ENCODE data around the gene TBC1D2B.
A peak's percentile ranks its signal among the peaks of the same experiment; 100 is the strongest.

Gene TBC1D2B

DNA sequence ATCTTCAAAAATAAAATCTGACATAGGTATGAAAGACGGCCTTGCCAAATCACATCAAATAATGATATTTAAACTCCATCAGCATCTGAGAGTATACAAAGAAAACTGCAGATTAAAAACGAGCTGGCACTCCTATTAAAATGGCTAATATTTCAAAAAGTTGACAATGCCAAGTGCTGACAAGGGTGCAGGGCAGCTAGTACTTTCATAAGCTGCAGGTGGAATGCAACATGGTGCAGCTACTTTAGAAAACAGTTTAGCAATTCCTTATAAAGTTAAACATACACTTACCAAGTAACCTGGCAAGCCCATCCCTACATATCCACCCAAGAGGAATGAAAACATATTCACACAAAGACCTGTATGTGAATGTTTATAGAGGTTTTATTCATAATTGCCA, 23.0 kb downstream of the TBC1D2B start:
- Histone ChIP-seq H3K4ac (ENCODE audit: low read depth in 1 of 2, low read length in 2 of 2) (no peak overlapping the region), H2AFZ (ENCODE audit: low read depth, low read length) (no peak overlapping the region), H3K4me3 (ENCODE audit: insufficient read depth in 1 of 2, low read depth in 1 of 2, low read length in 2 of 2) (no peak overlapping the region), H2AK5ac (ENCODE audit: low read length, severe bottlenecking) (no peak overlapping the region), H3K14ac (ENCODE audit: low read length in 2 of 2) (no peak overlapping the region), H3K23ac (ENCODE audit: low read length in 2 of 2) (no peak overlapping the region), H3K18ac (ENCODE audit: low read depth in 1 of 2, low read length in 2 of 2) (no peak overlapping the region), H3K9ac (ENCODE audit: low read length) (no peak overlapping the region), H2BK15ac (ENCODE audit: low read depth, poor library complexity, severe bottlenecking) (no peak overlapping the region), H3K36me3 (ENCODE audit: control insufficient read depth in 1 of 2, insufficient read depth in 2 of 2, low read depth in 1 of 2, low read length in 2 of 2) (peaks cover 21 to 31% of the 10 kb centered on the region in 2 experiments), H2BK12ac (ENCODE audit: low read length in 2 of 2) (no peak overlapping the region), H2BK5ac (ENCODE audit: low read depth, low read length, poor library complexity, severe bottlenecking) (no peak overlapping the region), H3K27ac (ENCODE audit: low read length, poor library complexity, severe bottlenecking) (no peak overlapping the region), H3K27me3 (ENCODE audit: control insufficient read depth in 1 of 2, insufficient read depth in 1 of 2, low read length in 2 of 2) (no peaks in the 10 kb centered on the region), H3K4me2 (ENCODE audit: low read length, poor library complexity, severe bottlenecking) (no peak overlapping the region), H3K79me1 (replicated peaks; ENCODE audit: low read length, poor library complexity, severe bottlenecking) (peaks cover 11% of the 10 kb centered on the region), H4K8ac (ENCODE audit: low read length) (no peak overlapping the region), H3K4me1 (ENCODE audit: control insufficient read depth, insufficient read depth, low read depth, low read length) (peaks cover 38% of the 10 kb centered on the region), H3K9me3 (ENCODE audit: control insufficient read depth, low read length) (no peaks in the 10 kb centered on the region), H2BK120ac (ENCODE audit: low read depth, low read length) (no peak overlapping the region), H4K91ac (ENCODE audit: low read length) (no peak overlapping the region)
- WGBS: 90% methylated on average over 2 of the region's 2 CpGs
- DNase-seq: no peak

GRCh38 chr15:78052545-78052944, 25.0 kb downstream of the TBC1D2B start:
- Histone ChIP-seq H3K4me2 (ENCODE audit: low read length, poor library complexity, severe bottlenecking) (no peak overlapping the region), H2BK120ac (ENCODE audit: low read depth, low read length) (no peak overlapping the region), H4K8ac (ENCODE audit: low read length) (no peak overlapping the region), H3K36me3 (ENCODE audit: control insufficient read depth in 1 of 2, insufficient read depth in 2 of 2, low read depth in 1 of 2, low read length in 2 of 2) (peaks cover 16 to 31% of the 10 kb centered on the region in 2 experiments), H2BK5ac (ENCODE audit: low read depth, low read length, poor library complexity, severe bottlenecking) (no peak overlapping the region), H3K4me3 (ENCODE audit: insufficient read depth in 1 of 2, low read depth in 1 of 2, low read length in 2 of 2) (no peak overlapping the region), H3K23ac (ENCODE audit: low read length in 2 of 2) (no peak overlapping the region), H3K9me3 (ENCODE audit: control insufficient read depth, low read length) (no peaks in the 10 kb centered on the region), H4K91ac (ENCODE audit: low read length) (no peak overlapping the region), H3K18ac (ENCODE audit: low read depth in 1 of 2, low read length in 2 of 2) (no peak overlapping the region), H3K9ac (ENCODE audit: low read length) (no peak overlapping the region), H3K14ac (ENCODE audit: low read length in 2 of 2) (no peak overlapping the region), H3K4ac (ENCODE audit: low read depth in 1 of 2, low read length in 2 of 2) (no peak overlapping the region), H2BK12ac (ENCODE audit: low read length in 2 of 2) (no peak overlapping the region), H3K27me3 (ENCODE audit: control insufficient read depth in 1 of 2, insufficient read depth in 1 of 2, low read length in 2 of 2) (no peaks in the 10 kb centered on the region), H2AFZ (ENCODE audit: low read depth, low read length) (no peak overlapping the region), H2AK5ac (ENCODE audit: low read length, severe bottlenecking) (no peak overlapping the region), H3K79me1 (replicated peaks; ENCODE audit: low read length, poor library complexity, severe bottlenecking) (peaks cover 18% of the 10 kb centered on the region), H2BK15ac (ENCODE audit: low read depth, poor library complexity, severe bottlenecking) (no peak overlapping the region), H3K4me1 (ENCODE audit: control insufficient read depth, insufficient read depth, low read depth, low read length) (peaks cover 35% of the 10 kb centered on the region), H3K27ac (ENCODE audit: low read length, poor library complexity, severe bottlenecking) (no peak overlapping the region)
- 95% methylated on average over 4 of the region's 5 CpGs for WGBS
- no peak for DNase-seq

DNA sequence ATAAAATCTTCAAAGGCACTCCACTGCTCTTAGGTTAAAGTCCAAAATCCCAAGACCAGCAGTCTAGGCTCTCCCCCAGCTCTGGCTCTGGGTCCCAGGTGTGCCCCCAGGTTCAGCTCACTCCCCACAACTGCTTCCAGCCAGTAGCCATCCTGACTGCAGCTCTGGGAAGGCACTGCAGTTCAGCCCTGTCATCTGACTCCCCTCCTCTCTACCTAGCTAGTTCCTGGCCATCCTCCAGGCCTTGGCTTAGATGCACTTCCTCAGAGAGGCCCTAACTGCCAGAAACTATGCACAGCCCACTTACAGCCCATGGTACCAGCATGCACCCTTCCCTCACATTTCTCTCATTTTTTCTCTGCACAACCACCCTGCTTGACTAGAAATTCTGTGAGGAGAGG, 25.5 kb downstream of the TBC1D2B start:
- Histone ChIP-seq H2BK12ac (ENCODE audit: low read length in 2 of 2) (no peak overlapping the region), H2BK120ac (ENCODE audit: low read depth, low read length) (no peak overlapping the region), H3K9ac (ENCODE audit: low read length) (no peak overlapping the region), H3K14ac (ENCODE audit: low read length in 2 of 2) (no peak overlapping the region), H3K18ac (ENCODE audit: low read depth in 1 of 2, low read length in 2 of 2) (peak overlapping the region in 1 of 2 experiments; percentile 79), H3K4me1 (ENCODE audit: control insufficient read depth, insufficient read depth, low read depth, low read length) (peaks cover 34% of the 10 kb centered on the region), H4K91ac (ENCODE audit: low read length) (peak overlapping the region; percentile 27), H2BK15ac (ENCODE audit: low read depth, poor library complexity, severe bottlenecking) (no peak overlapping the region), H3K4me2 (ENCODE audit: low read length, poor library complexity, severe bottlenecking) (no peak overlapping the region), H3K4ac (ENCODE audit: low read depth in 1 of 2, low read length in 2 of 2) (no peak overlapping the region), H3K9me3 (ENCODE audit: control insufficient read depth, low read length) (no peaks in the 10 kb centered on the region), H3K27me3 (ENCODE audit: control insufficient read depth in 1 of 2, insufficient read depth in 1 of 2, low read length in 2 of 2) (no peaks in the 10 kb centered on the region), H3K4me3 (ENCODE audit: insufficient read depth in 1 of 2, low read depth in 1 of 2, low read length in 2 of 2) (no peak overlapping the region), H4K8ac (ENCODE audit: low read length) (peak overlapping the region; percentile 68), H3K23ac (ENCODE audit: low read length in 2 of 2) (no peak overlapping the region), H3K79me1 (replicated peaks; ENCODE audit: low read length, poor library complexity, severe bottlenecking) (peaks cover 18% of the 10 kb centered on the region), H2BK5ac (ENCODE audit: low read depth, low read length, poor library complexity, severe bottlenecking) (no peak overlapping the region), H3K36me3 (ENCODE audit: control insufficient read depth in 1 of 2, insufficient read depth in 2 of 2, low read depth in 1 of 2, low read length in 2 of 2) (peaks cover 16 to 31% of the 10 kb centered on the region in 2 experiments), H3K27ac (ENCODE audit: low read length, poor library complexity, severe bottlenecking) (peak overlapping the region; percentile 3), H2AFZ (ENCODE audit: low read depth, low read length) (no peak overlapping the region), H2AK5ac (ENCODE audit: low read length, severe bottlenecking) (peak overlapping the region; percentile 43)
- no peak for DNase-seq

GRCh38 chr15:78051596-78051995, 25.9 kb downstream of the TBC1D2B start:
- Histone ChIP-seq H3K9me3 (ENCODE audit: control insufficient read depth, low read length) (no peaks in the 10 kb centered on the region), H2BK120ac (ENCODE audit: low read depth, low read length) (no peak overlapping the region), H2AFZ (ENCODE audit: low read depth, low read length) (no peak overlapping the region), H3K14ac (ENCODE audit: low read length in 2 of 2) (no peak overlapping the region), H3K4me2 (ENCODE audit: low read length, poor library complexity, severe bottlenecking) (no peak overlapping the region), H3K4ac (ENCODE audit: low read depth in 1 of 2, low read length in 2 of 2) (no peak overlapping the region), H3K18ac (ENCODE audit: low read depth in 1 of 2, low read length in 2 of 2) (no peak overlapping the region), H2BK15ac (ENCODE audit: low read depth, poor library complexity, severe bottlenecking) (no peak overlapping the region), H3K23ac (ENCODE audit: low read length in 2 of 2) (no peak overlapping the region), H4K8ac (ENCODE audit: low read length) (no peak overlapping the region), H3K4me3 (ENCODE audit: insufficient read depth in 1 of 2, low read depth in 1 of 2, low read length in 2 of 2) (no peak overlapping the region), H3K9ac (ENCODE audit: low read length) (no peak overlapping the region), H4K91ac (ENCODE audit: low read length) (no peak overlapping the region), H3K27ac (ENCODE audit: low read length, poor library complexity, severe bottlenecking) (no peak overlapping the region), H3K27me3 (ENCODE audit: control insufficient read depth in 1 of 2, insufficient read depth in 1 of 2, low read length in 2 of 2) (no peaks in the 10 kb centered on the region), H2BK12ac (ENCODE audit: low read length in 2 of 2) (no peak overlapping the region), H3K79me1 (replicated peaks; ENCODE audit: low read length, poor library complexity, severe bottlenecking) (peaks cover 19% of the 10 kb centered on the region), H2AK5ac (ENCODE audit: low read length, severe bottlenecking) (no peak overlapping the region), H3K36me3 (ENCODE audit: control insufficient read depth in 1 of 2, insufficient read depth in 2 of 2, low read depth in 1 of 2, low read length in 2 of 2) (peaks cover 18 to 31% of the 10 kb centered on the region in 2 experiments), H2BK5ac (ENCODE audit: low read depth, low read length, poor library complexity, severe bottlenecking) (no peak overlapping the region), H3K4me1 (ENCODE audit: control insufficient read depth, insufficient read depth, low read depth, low read length) (peaks cover 34% of the 10 kb centered on the region)
- DNase-seq: no peak
- 80% methylated on average over 2 of the region's 3 CpGs for WGBS

Data from mesenchymal stem cell (in vitro differentiated cells and primary cell).